ENCODE results near the gene ABCA12.

DNA sequence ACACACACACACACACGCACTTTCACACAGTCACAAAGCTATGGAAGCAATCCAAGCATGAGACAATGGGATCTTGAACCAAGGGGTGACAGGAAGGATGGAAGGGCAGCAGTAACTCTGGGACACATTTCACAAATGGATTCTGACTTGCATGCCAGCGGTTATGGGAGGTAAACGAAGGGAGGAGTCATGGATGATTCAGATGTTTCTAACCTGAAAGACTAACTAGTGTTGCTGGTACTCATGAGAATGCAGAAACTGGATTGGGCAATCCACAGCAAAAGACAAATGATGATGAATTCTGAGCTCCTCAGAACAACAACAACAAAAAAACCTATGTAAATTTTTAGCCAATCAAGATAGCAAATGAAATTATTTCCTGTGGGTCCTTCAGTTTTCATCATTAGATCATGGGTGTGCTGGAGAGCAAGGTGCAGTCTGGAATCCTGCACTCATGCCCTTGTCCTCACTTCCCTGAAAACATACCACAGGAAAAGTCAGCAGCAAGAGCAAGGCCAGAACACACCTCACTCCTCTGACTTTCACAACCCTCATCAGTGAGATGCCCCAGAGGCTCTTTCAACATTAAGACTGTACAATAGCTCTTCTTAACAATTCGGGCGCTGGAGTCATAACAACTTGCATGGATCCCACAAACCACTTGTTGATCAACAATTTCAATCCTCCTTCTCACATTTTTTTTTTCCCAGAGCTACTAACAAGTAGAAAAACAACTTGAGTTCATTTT, 32.6 kb downstream of the ABCA12 start:
- TF ChIP-seq, protein P1, sequence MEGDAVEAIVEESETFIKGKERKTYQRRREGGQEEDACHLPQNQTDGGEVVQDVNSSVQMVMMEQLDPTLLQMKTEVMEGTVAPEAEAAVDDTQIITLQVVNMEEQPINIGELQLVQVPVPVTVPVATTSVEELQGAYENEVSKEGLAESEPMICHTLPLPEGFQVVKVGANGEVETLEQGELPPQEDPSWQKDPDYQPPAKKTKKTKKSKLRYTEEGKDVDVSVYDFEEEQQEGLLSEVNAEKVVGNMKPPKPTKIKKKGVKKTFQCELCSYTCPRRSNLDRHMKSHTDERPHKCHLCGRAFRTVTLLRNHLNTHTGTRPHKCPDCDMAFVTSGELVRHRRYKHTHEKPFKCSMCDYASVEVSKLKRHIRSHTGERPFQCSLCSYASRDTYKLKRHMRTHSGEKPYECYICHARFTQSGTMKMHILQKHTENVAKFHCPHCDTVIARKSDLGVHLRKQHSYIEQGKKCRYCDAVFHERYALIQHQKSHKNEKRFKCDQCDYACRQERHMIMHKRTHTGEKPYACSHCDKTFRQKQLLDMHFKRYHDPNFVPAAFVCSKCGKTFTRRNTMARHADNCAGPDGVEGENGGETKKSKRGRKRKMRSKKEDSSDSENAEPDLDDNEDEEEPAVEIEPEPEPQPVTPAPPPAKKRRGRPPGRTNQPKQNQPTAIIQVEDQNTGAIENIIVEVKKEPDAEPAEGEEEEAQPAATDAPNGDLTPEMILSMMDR (conservative IDR thresholded peaks at IDR 0.05; ENCODE audit: low read length): no peak
- TF ChIP-seq EZH2phosphoT487 (IDR thresholded peaks at IDR 0.05; ENCODE audit: borderline replicate concordance): no peak
